ENCODE data around the gene SPEF1.

The SPEF1 gene

GRCh38 chr20:3814928-3815495 is 33.8 kb upstream of the SPEF1 start:
- Mint-ChIP-seq H3K27me3 (peaks cover 4 to 5% of the 10 kb centered on the region in 2 donors), H3K9me3 (no peaks in the 10 kb centered on the region), H3K4me1 (peaks cover 19 to 35% of the 10 kb centered on the region in 2 donors), H3K27ac (no peak overlapping the region), H3K4me3 (no peak overlapping the region), H3K36me3 (no peaks in the 10 kb centered on the region)
- no peak for DNase-seq
- no peak for ATAC-seq (replicated peaks)

- Mint-ChIP-seq H3K27me3 (peaks cover 4 to 5% of the 10 kb centered on the region in 2 donors), H3K36me3 (no peaks in the 10 kb centered on the region), H3K9me3 (no peaks in the 10 kb centered on the region), H3K4me3 (no peak overlapping the region), H3K4me1 (peaks cover 19 to 25% of the 10 kb centered on the region in 2 donors), H3K27ac (no peak overlapping the region)
- ATAC-seq (replicated peaks) (no peak), DNase-seq (no peak)
Observed at GRCh38 chr20:3813848-3814581, 32.8 kb upstream of the SPEF1 start.

- Mint-ChIP-seq H3K9me3 (no peaks in the 10 kb centered on the region), H3K4me1 (peaks cover 15 to 17% of the 10 kb centered on the region in 2 donors), H3K36me3 (no peaks in the 10 kb centered on the region), H3K27ac (no peak overlapping the region), H3K4me3 (no peak overlapping the region), H3K27me3 (peaks cover 4 to 5% of the 10 kb centered on the region in 2 donors)
- ATAC-seq (replicated peaks) = no peak
- DNase-seq = no peak
Observed at GRCh38 chr20:3812975-3813847, 32.0 kb upstream of the SPEF1 start.

- Mint-ChIP-seq H3K36me3 (no peaks in the 10 kb centered on the region), H3K4me1 (peaks cover 13 to 21% of the 10 kb centered on the region in 2 donors), H3K4me3 (peak overlapping the region; percentile 76 to 82), H3K27ac (peak overlapping the region; percentile 94), H3K9me3 (no peaks in the 10 kb centered on the region), H3K27me3 (peaks cover 4 to 5% of the 10 kb centered on the region in 2 donors)
- ATAC-seq (replicated peaks) = no peak
- no peak for DNase-seq
Observed at GRCh38 chr20:3812259-3812681, 31.0 kb upstream of the SPEF1 start.

GRCh38 chr20:3811467-3812258 is 30.4 kb upstream of the SPEF1 start:
- peaks cover 15 to 26% of the 10 kb centered on the region in 2 donors for H3K4me1 Mint-ChIP-seq
- no peaks in the 10 kb centered on the region for H3K36me3 Mint-ChIP-seq
- H3K9me3 Mint-ChIP-seq = no peaks in the 10 kb centered on the region
- ATAC-seq (replicated peaks) = peak; percentile 96 to 98
- H3K27ac Mint-ChIP-seq = peak overlapping the region; percentile 94
- H3K4me3 Mint-ChIP-seq = peak overlapping the region; percentile 76 to 82
- peaks cover 4 to 5% of the 10 kb centered on the region in 2 donors for H3K27me3 Mint-ChIP-seq
- peak; percentile 56 for DNase-seq

- Mint-ChIP-seq H3K36me3 (peaks cover 17 to 20% of the 10 kb centered on the region in 2 donors), H3K4me3 (no peak overlapping the region), H3K9me3 (no peaks in the 10 kb centered on the region), H3K4me1 (peaks cover 24 to 33% of the 10 kb centered on the region in 2 donors), H3K27me3 (no peaks in the 10 kb centered on the region), H3K27ac (no peak overlapping the region)
- ATAC-seq (replicated peaks) = no peak
- DNase-seq = no peak
Observed at GRCh38 chr20:3808544-3808943, 27.3 kb upstream of the SPEF1 start.

- Mint-ChIP-seq H3K9me3 (no peaks in the 10 kb centered on the region), H3K36me3 (peaks cover 26 to 38% of the 10 kb centered on the region in 2 donors), H3K27me3 (no peaks in the 10 kb centered on the region), H3K4me3 (no peak overlapping the region), H3K27ac (no peak overlapping the region), H3K4me1 (peaks cover 36 to 54% of the 10 kb centered on the region in 2 donors)
- ATAC-seq (replicated peaks) = no peak
- DNase-seq = no peak
Observed at GRCh38 chr20:3804781-3805180, 23.5 kb upstream of the SPEF1 start.

GRCh38 chr20:3804254-3804751 is 23.1 kb upstream of the SPEF1 start:
- DNase-seq = no peak
- no peaks in the 10 kb centered on the region for H3K27me3 Mint-ChIP-seq
- no peak for ATAC-seq (replicated peaks)
- H3K27ac Mint-ChIP-seq = no peak overlapping the region
- peaks cover 26 to 38% of the 10 kb centered on the region in 2 donors for H3K36me3 Mint-ChIP-seq
- peak overlapping the region in 1 of 2 donors; percentile 15 for H3K4me3 Mint-ChIP-seq
- H3K4me1 Mint-ChIP-seq = peaks cover 41 to 59% of the 10 kb centered on the region in 2 donors
- no peaks in the 10 kb centered on the region for H3K9me3 Mint-ChIP-seq

GRCh38 chr20:3803854-3804253 is 22.6 kb upstream of the SPEF1 start:
- ATAC-seq (replicated peaks) (no peak), DNase-seq (no peak)
- Mint-ChIP-seq H3K27me3 (no peaks in the 10 kb centered on the region), H3K36me3 (peaks cover 26 to 38% of the 10 kb centered on the region in 2 donors), H3K9me3 (no peaks in the 10 kb centered on the region), H3K27ac (no peak overlapping the region), H3K4me3 (no peak overlapping the region), H3K4me1 (peaks cover 45 to 64% of the 10 kb centered on the region in 2 donors)

GRCh38 chr20:3803289-3803688 is 22.0 kb upstream of the SPEF1 start:
- H3K27me3 Mint-ChIP-seq = no peaks in the 10 kb centered on the region
- no peaks in the 10 kb centered on the region for H3K9me3 Mint-ChIP-seq
- H3K27ac Mint-ChIP-seq = no peak overlapping the region
- peaks cover 49 to 69% of the 10 kb centered on the region in 2 donors for H3K4me1 Mint-ChIP-seq
- H3K4me3 Mint-ChIP-seq = no peak overlapping the region
- no peak for ATAC-seq (replicated peaks)
- H3K36me3 Mint-ChIP-seq = peaks cover 26 to 38% of the 10 kb centered on the region in 2 donors
- no peak for DNase-seq

GRCh38 chr20:3802524-3803239 is 21.4 kb upstream of the SPEF1 start:
- Mint-ChIP-seq H3K4me1 (peaks cover 53 to 75% of the 10 kb centered on the region in 2 donors), H3K27ac (peak overlapping the region; percentile 66), H3K4me3 (peak overlapping the region in 1 of 2 donors; percentile 3), H3K9me3 (no peaks in the 10 kb centered on the region), H3K27me3 (no peaks in the 10 kb centered on the region), H3K36me3 (peaks cover 28 to 38% of the 10 kb centered on the region in 2 donors)
- DNase-seq (no peak), ATAC-seq (replicated peaks) (peak in 1 of 2 donors; percentile 20)

- peak overlapping the region; percentile 42 for H3K27ac Mint-ChIP-seq
- ATAC-seq (replicated peaks) = no peak
- no peak for DNase-seq
- no peaks in the 10 kb centered on the region for H3K27me3 Mint-ChIP-seq
- H3K9me3 Mint-ChIP-seq = no peaks in the 10 kb centered on the region
- peaks cover 30 to 38% of the 10 kb centered on the region in 2 donors for H3K36me3 Mint-ChIP-seq
- no peak overlapping the region for H3K4me3 Mint-ChIP-seq
- peaks cover 57 to 75% of the 10 kb centered on the region in 2 donors for H3K4me1 Mint-ChIP-seq
Observed at GRCh38 chr20:3801846-3802245, 20.6 kb upstream of the SPEF1 start.

GRCh38 chr20:3801299-3801698 is 20.1 kb upstream of the SPEF1 start:
- DNase-seq (no peak), ATAC-seq (replicated peaks) (no peak)
- H3K4me3 Mint-ChIP-seq = no peak overlapping the region
- peaks cover 30 to 38% of the 10 kb centered on the region in 2 donors for H3K36me3 Mint-ChIP-seq
- H3K27ac Mint-ChIP-seq = peak overlapping the region; percentile 37
- peaks cover 58 to 79% of the 10 kb centered on the region in 2 donors for H3K4me1 Mint-ChIP-seq
- no peaks in the 10 kb centered on the region for H3K9me3 Mint-ChIP-seq
- H3K27me3 Mint-ChIP-seq = no peaks in the 10 kb centered on the region

Data from stimulated activated naive B cell treated with anti-CD40 and anti-IgM and Interleukin-4, amounts not matched to agents 10 μg/mL and 1 μg/mL and 100 μg/mL, for 72 hours (primary cell).